ENCODE results near the gene GNPTAB.
"Not testable (repeated sequence)": the region's sequence is repeated elsewhere in the genome, so short reads cannot be mapped to it uniquely, and the experiment has no call there.

GNPTAB gene

DNA sequence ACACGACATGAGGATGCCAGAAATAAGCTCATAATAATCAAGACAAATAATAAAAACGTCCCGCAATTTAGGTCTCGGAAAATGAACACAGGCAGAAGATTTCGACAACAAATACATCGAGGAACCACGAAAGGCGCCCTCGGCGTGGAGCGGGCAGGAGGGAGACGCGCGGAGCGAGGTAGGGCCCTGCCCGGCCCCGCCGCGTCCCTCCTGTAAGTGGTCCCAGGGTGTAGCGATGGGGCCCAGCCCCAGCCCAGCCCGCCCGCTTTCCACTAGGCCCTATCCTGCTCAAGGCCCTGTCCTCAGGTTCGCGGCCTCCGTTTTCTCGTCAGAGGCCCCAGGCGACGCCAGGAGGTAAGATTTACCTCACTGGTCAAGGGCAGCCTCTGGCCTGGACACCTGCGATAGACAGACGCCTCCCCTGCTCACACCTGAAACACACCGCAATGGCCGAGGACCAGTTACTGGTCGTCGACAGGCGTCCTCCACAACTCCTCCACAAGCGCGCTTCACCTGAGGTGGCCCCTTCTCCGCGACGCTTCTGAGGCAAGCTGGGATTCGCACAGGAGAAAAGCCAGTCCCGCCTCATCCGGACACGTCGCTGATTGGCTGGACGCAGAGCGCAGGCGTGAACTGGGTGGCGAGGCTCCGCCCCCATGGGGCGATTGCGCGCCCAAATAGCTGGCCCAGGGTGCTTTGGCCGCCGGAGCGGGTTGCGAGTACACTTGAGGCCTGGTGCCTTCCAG, 91.7 kb downstream of the GNPTAB start, which contains the start of gene SYCP3:
SYCP3 (minus strand) TSS at position 543 of the 746 bp plus-strand sequence. CDS start 1,527 bp downstream, outside the sequence.
- H3K27ac ChIP-seq = no peak within 1 kb of the TSS
- H3K9ac ChIP-seq = no peak within 1 kb of the TSS
- no peaks in the 10 kb centered on the region for H3K4me1 ChIP-seq
- H3K4me2 ChIP-seq (ENCODE audit: low read length) = no peak within 1 kb of the TSS
- H3K4me3 ChIP-seq (ENCODE audit: low read depth, low read length) = no peak within 1 kb of the TSS
- no peaks in the 10 kb centered on the region for H3K9me3 ChIP-seq (ENCODE audit: control insufficient read depth, low read length)
- no peaks in the 10 kb centered on the region for H3K36me3 ChIP-seq (ENCODE audit: control insufficient read depth, insufficient read depth, low read length)
- no peak within 1 kb of the TSS for H2AFZ ChIP-seq
- H3K79me2 ChIP-seq = no peaks in the 10 kb centered on the region
- no peaks in the 10 kb centered on the region for H3K27me3 ChIP-seq (ENCODE audit: control insufficient read depth, insufficient read depth, low read length)
- TF ChIP-seq CTCF (IDR thresholded peaks at IDR 0.05) = no peak

GRCh38 chr12:101737476-101737875, 93.3 kb downstream of the GNPTAB start:
- Histone ChIP-seq H3K4me1 (no peaks in the 10 kb centered on the region), H3K27me3 (ENCODE audit: control insufficient read depth, insufficient read depth, low read length) (no peaks in the 10 kb centered on the region), H3K79me2 (no peaks in the 10 kb centered on the region), H2AFZ (no peak overlapping the region), H3K36me3 (ENCODE audit: control insufficient read depth, insufficient read depth, low read length) (no peaks in the 10 kb centered on the region), H3K9ac (no peak overlapping the region), H3K9me3 (ENCODE audit: control insufficient read depth, low read length) (no peaks in the 10 kb centered on the region), H3K4me2 (ENCODE audit: low read length) (no peak overlapping the region), H3K4me3 (ENCODE audit: low read depth, low read length) (no peak overlapping the region), H3K27ac (no peak overlapping the region)
- TF ChIP-seq CTCF (IDR thresholded peaks at IDR 0.05) = no peak

GRCh38 chr12:101734482-101734881, 96.3 kb downstream of the GNPTAB start:
- H3K27me3 ChIP-seq (ENCODE audit: control insufficient read depth, insufficient read depth, low read length); H3K4me3 ChIP-seq (ENCODE audit: low read depth, low read length); H3K9ac ChIP-seq; H3K36me3 ChIP-seq (ENCODE audit: control insufficient read depth, insufficient read depth, low read length); H3K27ac ChIP-seq; H3K4me2 ChIP-seq (ENCODE audit: low read length); H2AFZ ChIP-seq; H3K9me3 ChIP-seq (ENCODE audit: control insufficient read depth, low read length); H3K4me1 ChIP-seq; H3K79me2 ChIP-seq: not testable (repeated sequence)

GRCh38 chr12:101733166-101733565, 97.6 kb downstream of the GNPTAB start:
- Histone ChIP-seq H3K79me2 (no peaks in the 10 kb centered on the region), H3K27me3 (ENCODE audit: control insufficient read depth, insufficient read depth, low read length) (no peaks in the 10 kb centered on the region), H3K9me3 (ENCODE audit: control insufficient read depth, low read length) (no peaks in the 10 kb centered on the region), H3K36me3 (ENCODE audit: control insufficient read depth, insufficient read depth, low read length) (no peaks in the 10 kb centered on the region), H3K4me2 (ENCODE audit: low read length) (no peak overlapping the region), H2AFZ (no peak overlapping the region), H3K4me3 (ENCODE audit: low read depth, low read length) (no peak overlapping the region), H3K9ac (no peak overlapping the region), H3K4me1 (no peaks in the 10 kb centered on the region), H3K27ac (no peak overlapping the region)
- TF ChIP-seq CTCF (IDR thresholded peaks at IDR 0.05) = no peak

DNA sequence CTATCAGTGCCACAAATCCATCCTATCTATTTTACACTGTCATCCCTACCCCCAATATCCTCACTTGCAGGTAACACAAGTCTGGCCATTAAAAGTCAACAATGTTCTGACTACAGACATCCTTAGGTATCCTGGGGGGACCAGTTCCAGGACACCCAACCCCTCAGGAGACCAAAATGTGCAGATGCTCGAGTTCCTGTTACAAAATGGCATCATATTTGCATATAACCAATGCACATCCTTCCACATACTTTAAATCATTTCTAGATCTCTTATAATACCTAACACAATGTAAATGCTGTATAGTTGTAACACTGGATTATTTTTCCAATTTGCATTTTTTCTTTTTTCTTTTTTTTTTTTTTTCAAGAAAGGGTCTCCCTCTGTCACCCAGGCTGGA, 98.4 kb downstream of the GNPTAB start:
- no peak overlapping the region for H3K4me3 ChIP-seq (ENCODE audit: low read depth, low read length)
- no peaks in the 10 kb centered on the region for H3K36me3 ChIP-seq (ENCODE audit: control insufficient read depth, insufficient read depth, low read length)
- no peaks in the 10 kb centered on the region for H3K79me2 ChIP-seq
- H3K27me3 ChIP-seq (ENCODE audit: control insufficient read depth, insufficient read depth, low read length) = no peaks in the 10 kb centered on the region
- H3K4me1 ChIP-seq = no peaks in the 10 kb centered on the region
- no peaks in the 10 kb centered on the region for H3K9me3 ChIP-seq (ENCODE audit: control insufficient read depth, low read length)
- no peak overlapping the region for H3K9ac ChIP-seq
- H3K4me2 ChIP-seq (ENCODE audit: low read length) = no peak overlapping the region
- TF ChIP-seq CTCF (IDR thresholded peaks at IDR 0.05) = no peak
- H3K27ac ChIP-seq = no peak overlapping the region
- H2AFZ ChIP-seq = no peak overlapping the region
